ENCODE data around the gene NFIA.

Gene NFIA

GRCh38 chr1:61316493-61316892, 234.1 kb downstream of the NFIA start:
- no peak for DNase-seq

GRCh38 chr1:61318319-61319125, 236.2 kb downstream of the NFIA start:
- no peak for DNase-seq

GRCh38 chr1:61320575-61320974, 238.2 kb downstream of the NFIA start:
- no peak for DNase-seq

- no peak for DNase-seq
These were observed 239.8 kb downstream of the NFIA start for GRCh38 chr1:61322008-61322744.

GRCh38 chr1:61322769-61323168, 240.4 kb downstream of the NFIA start:
- no peak for DNase-seq

- no peak for DNase-seq
These were observed 241.4 kb downstream of the NFIA start for GRCh38 chr1:61323681-61324328.

- no peak for DNase-seq
These were observed 244.4 kb downstream of the NFIA start for GRCh38 chr1:61326713-61327112.

DNA sequence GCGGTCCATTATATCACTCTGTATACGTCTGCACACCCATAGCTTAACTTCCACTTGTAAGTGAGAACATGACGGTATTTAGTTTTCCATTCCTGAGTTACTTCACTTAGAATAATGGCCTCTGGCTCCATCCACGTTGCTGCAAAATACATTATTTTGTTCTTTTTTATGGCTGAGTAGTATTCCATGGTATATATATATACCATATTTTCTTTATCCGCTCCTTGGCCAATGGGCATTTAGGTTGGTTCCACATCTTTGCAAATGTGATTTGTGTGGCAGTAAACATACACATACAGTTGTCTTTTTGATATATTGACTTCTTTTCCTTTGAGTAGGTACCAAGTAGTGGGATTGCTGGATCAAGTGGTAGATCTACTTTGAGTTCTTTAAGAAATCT, 245.1 kb downstream of the NFIA start:
- DNase-seq: no peak

- DNase-seq: no peak
These were observed 247.2 kb downstream of the NFIA start for GRCh38 chr1:61329556-61329955.

GRCh38 chr1:61330018-61330417, 247.7 kb downstream of the NFIA start:
- no peak for DNase-seq

DNA sequence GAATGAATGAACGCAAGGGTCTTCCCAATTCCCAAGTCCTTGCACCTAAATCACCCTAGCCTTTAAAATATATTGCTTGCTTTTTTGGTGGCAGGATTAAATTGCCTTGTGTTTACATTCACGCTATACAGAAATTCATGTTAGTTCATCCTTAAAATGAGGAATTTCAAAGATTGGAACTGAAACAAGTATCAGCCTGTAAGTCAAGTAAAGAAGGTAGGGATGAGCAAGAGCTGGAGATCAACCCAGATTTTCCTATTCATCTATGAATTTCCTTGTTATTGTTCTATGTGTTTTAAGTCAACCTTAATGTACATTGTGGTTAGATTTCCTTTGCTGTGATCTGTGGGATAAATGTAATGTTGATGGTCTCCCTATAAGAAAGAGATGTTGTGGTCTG, 248.2 kb downstream of the NFIA start:
- no peak for DNase-seq

DNA sequence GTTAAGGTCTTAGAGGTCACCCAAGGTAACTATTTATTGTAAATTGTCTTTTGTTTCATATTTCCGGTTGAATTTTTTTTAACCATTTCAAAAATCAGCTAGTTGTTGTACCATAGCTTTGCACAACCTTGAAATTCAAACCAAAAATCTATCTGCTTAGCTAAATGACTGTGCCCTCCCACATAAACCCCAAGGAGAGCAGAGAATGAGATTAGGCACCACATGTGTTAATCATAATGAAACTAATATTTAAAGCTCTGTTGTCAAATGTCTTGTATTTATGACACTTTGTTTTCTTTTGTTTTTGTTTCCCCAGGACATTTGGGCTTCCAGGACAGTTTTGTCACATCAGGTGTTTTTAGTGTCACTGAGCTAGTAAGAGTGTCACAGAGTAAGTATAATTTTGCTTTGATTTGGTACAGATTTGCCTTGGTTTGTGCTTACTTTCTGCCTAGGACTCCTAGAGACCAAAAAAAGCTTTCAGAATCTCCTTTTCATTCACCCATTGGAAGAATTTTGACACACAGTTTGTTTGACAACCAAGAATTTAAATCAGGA, 249.9 kb downstream of the NFIA start:
- no peak for DNase-seq

DNA sequence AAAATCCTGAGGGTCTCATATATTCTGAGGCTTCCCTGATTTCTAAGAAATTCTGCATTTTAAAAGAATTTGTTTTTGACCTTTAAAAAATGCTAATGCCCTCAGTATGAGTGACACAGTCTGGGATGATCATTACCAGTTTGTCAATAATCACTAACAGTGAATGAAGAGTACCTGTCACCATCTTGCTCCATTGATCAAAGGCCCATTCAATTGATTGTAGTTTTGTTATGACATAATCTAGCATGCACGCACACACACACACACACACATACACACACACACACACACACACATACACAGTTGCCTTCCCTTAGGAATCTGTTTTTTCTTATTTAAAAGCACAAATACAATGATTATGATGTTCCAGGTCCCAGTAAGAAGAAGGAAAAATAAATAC, 250.4 kb downstream of the NFIA start:
- DNase-seq: no peak

DNA sequence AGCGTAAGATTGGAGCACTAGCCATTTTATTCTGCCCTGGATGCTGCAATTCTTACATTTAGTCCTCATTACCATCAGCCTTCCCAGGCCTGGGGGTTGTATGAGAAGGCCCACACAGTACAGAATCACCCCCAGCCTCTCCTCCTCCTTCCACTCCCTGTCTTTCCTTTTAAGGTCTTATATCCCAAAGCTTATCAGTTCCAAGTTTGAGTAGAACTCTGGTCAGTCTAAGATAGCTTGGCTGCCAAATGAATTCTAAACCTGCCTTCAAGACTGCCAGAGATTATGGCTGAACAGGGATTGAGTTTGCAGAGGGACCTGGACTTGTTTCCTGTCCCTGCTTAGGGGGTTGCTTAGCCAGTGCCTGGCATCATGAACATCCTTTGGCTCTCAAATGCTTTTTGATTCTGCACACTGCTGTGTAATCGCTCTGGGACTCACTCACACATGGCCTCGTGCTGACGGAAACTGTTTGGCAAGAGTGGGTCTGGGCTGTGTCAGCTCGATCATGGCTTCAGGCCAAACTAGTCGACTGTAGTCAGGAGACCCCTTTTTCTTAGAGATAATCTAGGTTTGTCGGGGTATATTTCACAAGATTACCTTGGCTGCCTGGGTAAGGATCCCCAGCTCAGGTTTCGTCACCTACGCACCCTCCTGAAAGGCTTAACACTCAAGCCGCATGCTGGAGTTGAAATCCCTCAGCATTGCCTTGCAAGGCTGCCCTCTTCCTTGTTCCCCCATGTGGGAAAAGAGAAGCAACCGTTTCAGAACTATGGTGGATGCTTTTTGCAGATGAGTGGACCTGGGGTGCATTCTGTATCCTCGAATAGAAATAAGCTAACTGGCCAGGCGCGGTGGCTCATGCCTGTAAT, 252.6 kb downstream of the NFIA start:
- no peak for DNase-seq

- DNase-seq: no peak
These were observed 254.7 kb downstream of the NFIA start for GRCh38 chr1:61337037-61337436.

- DNase-seq: no peak
These were observed 255.1 kb downstream of the NFIA start for GRCh38 chr1:61337441-61337951.

DNA sequence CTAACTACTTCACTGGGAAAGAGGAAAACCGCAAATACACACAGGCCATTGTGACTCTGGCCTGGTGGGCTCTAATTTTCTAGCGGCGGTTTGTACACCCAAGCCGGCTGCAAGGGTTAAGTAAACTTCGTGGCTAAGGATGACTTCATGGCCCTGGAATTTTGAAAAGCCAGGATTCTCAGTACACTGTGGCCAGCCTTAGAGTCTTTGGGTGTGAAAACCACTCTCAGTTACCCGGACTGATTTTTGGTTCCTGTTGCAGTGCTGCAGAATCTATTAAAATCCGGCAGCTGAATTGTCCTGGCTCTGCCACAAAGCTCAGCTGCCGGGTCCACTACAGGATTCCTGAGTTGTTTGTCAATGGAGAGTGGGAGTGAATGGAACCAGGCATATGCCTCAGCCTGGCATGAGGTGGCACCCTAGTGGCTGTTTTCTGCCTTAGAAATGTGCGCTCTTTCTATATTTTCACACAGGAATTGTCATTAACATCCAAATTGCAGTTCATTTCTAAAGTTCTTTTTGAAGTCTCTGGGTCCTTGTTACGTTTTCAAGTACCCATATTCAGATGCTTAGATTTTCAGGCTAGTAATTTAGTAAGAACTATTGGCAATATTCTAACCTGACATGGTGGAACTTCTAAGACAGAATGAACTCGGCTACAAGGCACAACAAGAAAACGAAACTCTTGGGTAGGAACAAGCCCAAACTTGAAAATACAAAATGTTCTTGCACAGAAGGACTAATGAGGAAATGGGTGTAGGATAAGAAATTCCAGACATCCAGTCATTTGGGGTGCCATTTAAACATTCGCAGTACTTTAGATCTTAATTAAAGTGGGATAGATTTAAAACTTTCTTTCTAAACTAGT, 255.9 kb downstream of the NFIA start:
- no peak for DNase-seq

DNA sequence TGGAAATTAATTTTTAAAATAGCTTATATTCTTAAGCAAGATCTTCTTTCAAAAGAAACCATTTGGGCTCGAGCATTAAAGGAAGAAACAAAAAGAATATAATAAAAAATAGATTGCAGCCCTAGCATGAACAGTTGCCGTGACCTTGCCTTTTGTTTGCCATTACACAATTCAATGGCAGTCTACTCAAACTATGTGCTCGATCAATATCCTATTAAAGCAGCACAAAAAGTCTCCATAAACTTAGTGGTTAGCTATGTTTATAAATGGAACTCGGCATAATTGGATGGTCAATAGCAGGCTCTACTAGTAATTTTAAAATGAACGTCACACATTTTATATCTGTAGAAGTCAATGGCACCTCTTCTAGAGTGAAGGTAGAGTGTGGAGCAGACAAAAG, 256.5 kb downstream of the NFIA start:
- DNase-seq: no peak

DNA sequence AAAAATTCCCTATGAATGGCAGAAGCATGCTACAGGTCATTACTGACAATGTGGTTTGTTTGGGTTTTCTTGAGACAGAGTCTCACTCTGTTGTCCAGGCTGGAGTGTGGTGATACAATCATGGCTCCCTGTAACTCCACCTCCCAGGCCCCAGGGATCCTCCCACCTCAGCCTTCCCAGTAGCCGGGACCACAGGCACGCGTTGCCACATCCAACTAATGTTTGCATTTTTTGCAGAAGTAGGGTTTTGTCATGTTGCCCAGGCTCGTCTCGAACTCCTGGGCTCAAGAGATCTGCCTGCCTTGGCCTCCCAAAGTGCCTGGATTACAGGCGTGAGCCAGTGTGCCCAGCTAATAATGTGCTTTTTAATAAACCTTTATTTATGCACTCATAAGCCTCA, 259.1 kb downstream of the NFIA start:
- DNase-seq: no peak

DNA sequence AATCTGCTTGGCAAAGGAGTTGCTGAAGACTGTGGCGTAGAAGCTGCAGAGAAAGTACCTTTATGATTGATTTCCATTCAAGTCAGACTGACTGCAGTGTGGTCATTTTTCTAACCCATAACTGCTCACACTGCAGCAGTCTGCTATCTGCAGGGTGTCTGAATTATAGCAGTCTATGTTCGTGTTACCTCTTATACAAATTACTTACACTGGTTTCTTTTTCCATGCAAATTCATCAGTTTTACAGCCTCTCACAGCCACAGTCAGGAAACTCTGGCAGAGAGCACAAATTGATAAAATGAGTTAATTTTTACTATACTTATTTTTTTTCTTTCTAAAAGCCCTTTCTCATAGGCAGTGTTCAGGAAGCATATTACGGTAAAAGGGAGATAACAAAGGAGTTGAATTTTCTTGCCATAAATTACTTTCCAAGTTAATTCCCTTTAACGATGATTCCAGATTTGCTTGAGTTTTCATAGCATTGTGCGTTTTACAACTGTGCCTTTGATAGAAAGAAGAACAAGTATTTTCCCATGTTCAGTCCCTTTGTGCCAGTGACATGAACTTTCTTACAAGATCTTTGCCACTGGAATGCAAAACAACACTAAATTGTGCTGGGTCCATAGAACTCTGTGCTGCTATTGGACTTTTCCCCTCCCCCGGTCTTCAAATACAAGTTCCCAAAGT, 261.5 kb downstream of the NFIA start:
- DNase-seq: no peak

DNA sequence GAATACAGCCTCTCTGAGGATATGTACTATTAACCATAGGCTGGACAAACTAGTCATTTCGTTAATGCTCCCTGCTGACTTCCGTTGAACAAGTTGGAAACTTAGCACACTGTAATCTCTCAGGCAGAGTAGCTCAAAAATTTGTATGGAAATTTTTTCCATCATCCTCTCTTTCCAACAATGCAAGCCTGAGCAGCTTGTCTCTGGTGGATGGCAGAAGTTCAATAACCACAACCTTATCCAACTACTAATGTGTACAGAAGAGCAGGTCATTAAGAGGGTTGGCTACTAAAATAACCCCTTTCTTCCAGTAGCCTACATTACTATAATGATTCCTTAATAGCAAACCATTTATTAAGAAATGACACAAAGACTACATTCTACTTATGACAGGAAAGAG, 262.3 kb downstream of the NFIA start:
- no peak for DNase-seq
